ENCODE data around the gene PGM2L1. TPM values are rescaled to one million over a fixed set of nuclear protein-coding genes. Genes with fewer than 3 reads are reported as not detected.
"Not testable (repeated sequence)": the region's sequence is repeated elsewhere in the genome, so short reads cannot be mapped to it uniquely, and the experiment has no call there.

PGM2L1 gene
- total RNA-seq = 1.8 TPM
- long read RNA-seq, full-length matches to known transcripts = 2 of 3 reads
- long read RNA-seq, partial matches to known transcripts = 0 of 3 reads
- long read RNA-seq, other reads (novel, unspliced or antisense) = 1 of 3 reads

GRCh38 chr11:74398244-74399159, at the start of gene PGM2L1:
Gene PGM2L1 (minus strand): TSS chr11:74398433. CDS start chr11:74398161, 272 bp downstream.
- intact Hi-C loops (cut with DNase I) = loop anchor here (10.0 kb wide), 1 partner anchor 74 kb away; no protein-coding TSS in a partner anchor

GRCh38 chr11:74447720-74448119, 49.5 kb upstream of the PGM2L1 start:
- intact Hi-C loops (cut with DNase I) = loop anchor here (2.0 kb wide), 2 partner anchors 59 to 191 kb away; no protein-coding TSS in a partner anchor
- no peak for DNase-seq (ENCODE audit: low spot score)

More at GRCh38 chr11:74398244-74399159, at the start of gene PGM2L1:
- DNase-seq (ENCODE audit: low spot score) = peak; percentile 96

- DNase-seq (ENCODE audit: low spot score) = no peak
- intact Hi-C loops (cut with DNase I) = no loop called here
Observed at GRCh38 chr11:74446532-74446938, 48.3 kb upstream of the PGM2L1 start.

- intact Hi-C loops (cut with DNase I) = no loop called here
- DNase-seq (ENCODE audit: low spot score) = no peak
Observed at GRCh38 chr11:74444173-74444826, 46.1 kb upstream of the PGM2L1 start.

- DNase-seq (ENCODE audit: low spot score) = no peak
- intact Hi-C loops (cut with DNase I) = no loop called here
Observed at GRCh38 chr11:74443071-74443864, 45.0 kb upstream of the PGM2L1 start.

GRCh38 chr11:74442636-74443035, 44.4 kb upstream of the PGM2L1 start:
- intact Hi-C loops (cut with DNase I) = no loop called here
- DNase-seq (ENCODE audit: low spot score) = no peak

- no peak for DNase-seq (ENCODE audit: low spot score)
- intact Hi-C loops (cut with DNase I) = no loop called here
Observed at GRCh38 chr11:74438681-74439080, 40.4 kb upstream of the PGM2L1 start.

GRCh38 chr11:74437441-74438042, 39.3 kb upstream of the PGM2L1 start:
- DNase-seq (ENCODE audit: low spot score) = no peak
- intact Hi-C loops (cut with DNase I) = no loop called here

- intact Hi-C loops (cut with DNase I) = no loop called here
- DNase-seq (ENCODE audit: low spot score) = no peak
Observed at GRCh38 chr11:74434528-74434927, 36.3 kb upstream of the PGM2L1 start.

- intact Hi-C loops (cut with DNase I) = no loop called here
- no peak for DNase-seq (ENCODE audit: low spot score)
Observed at GRCh38 chr11:74429205-74429604, 31.0 kb upstream of the PGM2L1 start.

- intact Hi-C loops (cut with DNase I) = no loop called here
Observed at GRCh38 chr11:74427384-74427886, 29.2 kb upstream of the PGM2L1 start.

GRCh38 chr11:74425100-74425499, 26.9 kb upstream of the PGM2L1 start:
- intact Hi-C loops (cut with DNase I) = no loop called here

More at GRCh38 chr11:74427384-74427886, 29.2 kb upstream of the PGM2L1 start:
- no peak for DNase-seq (ENCODE audit: low spot score)

GRCh38 chr11:74418509-74418895, 20.3 kb upstream of the PGM2L1 start:
- intact Hi-C loops (cut with DNase I) = no loop called here
- no peak for DNase-seq (ENCODE audit: low spot score)

More at GRCh38 chr11:74425100-74425499, 26.9 kb upstream of the PGM2L1 start:
- DNase-seq (ENCODE audit: low spot score) = no peak

GRCh38 chr11:74417860-74418508, 19.8 kb upstream of the PGM2L1 start:
- DNase-seq (ENCODE audit: low spot score) = no peak

GRCh38 chr11:74417379-74417804, 19.2 kb upstream of the PGM2L1 start:
- no peak for DNase-seq (ENCODE audit: low spot score)
- intact Hi-C loops (cut with DNase I) = no loop called here

More at GRCh38 chr11:74417860-74418508, 19.8 kb upstream of the PGM2L1 start:
- intact Hi-C loops (cut with DNase I) = no loop called here

GRCh38 chr11:74416974-74417373, 18.7 kb upstream of the PGM2L1 start:
- DNase-seq (ENCODE audit: low spot score); intact Hi-C loops (cut with DNase I): not testable (repeated sequence)

- no peak for DNase-seq (ENCODE audit: low spot score)
Observed at GRCh38 chr11:74412733-74413359, 14.6 kb upstream of the PGM2L1 start.

GRCh38 chr11:74412321-74412720, 14.1 kb upstream of the PGM2L1 start:
- intact Hi-C loops (cut with DNase I) = no loop called here
- no peak for DNase-seq (ENCODE audit: low spot score)

More at GRCh38 chr11:74412733-74413359, 14.6 kb upstream of the PGM2L1 start:
- intact Hi-C loops (cut with DNase I) = no loop called here

Data from cardiac septum (tissue), 1 donor.